Inferior parietal cortex (tissue), 1 donor: ENCODE data around the gene OR2K2.
"Not testable (repeated sequence)": the region's sequence is repeated elsewhere in the genome, so short reads cannot be mapped to it uniquely, and the experiment has no call there.

Experiments used
- DNase-seq: peaks from one replicate; pipeline ENCODE4 v3.0.0-alpha.2; 2016; ENCODE audit errors: extremely low spot score

OR2K2 gene, protein sequence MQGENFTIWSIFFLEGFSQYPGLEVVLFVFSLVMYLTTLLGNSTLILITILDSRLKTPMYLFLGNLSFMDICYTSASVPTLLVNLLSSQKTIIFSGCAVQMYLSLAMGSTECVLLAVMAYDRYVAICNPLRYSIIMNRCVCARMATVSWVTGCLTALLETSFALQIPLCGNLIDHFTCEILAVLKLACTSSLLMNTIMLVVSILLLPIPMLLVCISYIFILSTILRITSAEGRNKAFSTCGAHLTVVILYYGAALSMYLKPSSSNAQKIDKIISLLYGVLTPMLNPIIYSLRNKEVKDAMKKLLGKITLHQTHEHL

GRCh38 chr9:111330124-111330523, at the start of gene OR2K2:
TSS of gene OR2K2 (minus strand) at chr9:111330224. CDS start at chr9:111328433, 1,791 bp downstream.
- DNase-seq: no peak

GRCh38 chr9:111375817-111376564, 46.0 kb upstream of the OR2K2 start:
- no peak for DNase-seq

DNA sequence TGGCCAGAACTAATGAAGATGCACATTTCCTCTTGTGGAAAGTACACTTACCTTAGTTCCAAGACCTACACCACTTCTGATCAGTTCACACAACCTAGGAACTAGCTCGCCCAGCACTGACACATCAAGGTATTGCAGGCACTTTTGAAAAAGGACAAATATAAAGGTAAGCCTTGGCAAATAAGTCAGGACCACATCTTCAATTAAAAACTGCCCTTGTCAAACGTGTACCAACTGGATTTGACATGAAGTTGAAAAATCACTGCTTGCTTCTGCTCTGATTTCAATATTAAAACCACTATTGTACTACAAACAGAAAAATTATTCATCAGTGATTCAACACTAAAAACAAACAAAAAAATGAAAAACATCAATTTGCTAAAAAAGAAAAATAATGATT, 45.0 kb upstream of the OR2K2 start:
- DNase-seq: no peak

DNA sequence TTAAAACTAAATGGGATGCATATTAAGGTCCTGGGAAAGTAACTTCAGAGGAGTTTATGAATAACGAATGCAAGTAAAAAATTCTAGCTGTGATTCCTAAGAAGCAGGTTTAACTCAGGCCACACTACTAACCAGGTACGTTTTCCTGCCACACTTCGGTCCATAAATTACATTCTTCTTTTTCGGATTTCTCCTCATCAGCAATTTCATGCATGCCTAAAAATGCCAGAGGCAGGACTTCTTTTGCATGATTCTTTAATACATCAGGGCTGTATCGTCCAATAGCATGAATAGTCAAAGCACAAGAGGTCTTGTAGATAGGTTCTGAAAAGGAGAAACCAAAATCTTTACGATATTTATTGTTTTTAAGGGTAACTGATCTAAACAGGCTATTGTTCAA, 42.3 kb upstream of the OR2K2 start:
- DNase-seq: no peak

DNA sequence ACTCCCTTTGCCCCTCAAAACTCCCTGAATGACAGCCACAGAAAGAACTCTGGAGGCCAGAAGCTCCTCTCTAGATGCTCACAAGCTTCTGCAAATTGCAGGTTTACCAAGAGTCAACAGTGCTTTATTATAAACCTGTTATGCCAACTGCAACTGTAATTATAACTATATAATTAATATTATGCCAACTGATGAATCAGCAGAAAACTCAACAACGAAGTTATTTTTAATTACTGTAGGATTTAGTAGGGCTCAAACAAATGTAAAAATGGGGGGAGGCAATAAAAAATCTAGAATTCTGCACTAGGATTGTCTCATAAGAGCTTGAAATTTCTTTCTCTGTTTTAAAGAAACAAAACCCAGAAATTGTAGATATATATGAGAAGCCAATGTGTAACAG, 37.0 kb upstream of the OR2K2 start:
- DNase-seq: no peak

- no peak for DNase-seq
These were observed 32.5 kb upstream of the OR2K2 start for GRCh38 chr9:111362526-111362925.

DNA sequence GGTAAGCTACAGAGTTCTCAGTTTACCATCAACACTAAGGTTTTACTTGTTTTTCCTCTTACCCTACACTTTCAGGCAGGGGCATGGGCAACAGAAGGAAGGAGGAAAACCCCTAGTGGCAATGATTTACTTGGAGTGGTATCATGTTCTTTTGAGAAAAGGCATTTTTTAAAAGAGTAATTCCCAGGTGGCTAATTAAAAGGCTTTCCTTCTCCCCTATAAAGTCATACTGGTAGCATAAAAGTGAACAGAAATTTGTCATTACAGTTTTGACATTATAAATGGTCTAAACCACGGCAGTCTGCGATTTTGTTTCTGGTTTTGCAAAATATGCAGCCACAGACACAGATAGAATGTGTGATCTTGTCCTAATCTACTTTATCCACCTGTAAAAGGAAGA, 30.9 kb upstream of the OR2K2 start:
- DNase-seq: no peak

DNA sequence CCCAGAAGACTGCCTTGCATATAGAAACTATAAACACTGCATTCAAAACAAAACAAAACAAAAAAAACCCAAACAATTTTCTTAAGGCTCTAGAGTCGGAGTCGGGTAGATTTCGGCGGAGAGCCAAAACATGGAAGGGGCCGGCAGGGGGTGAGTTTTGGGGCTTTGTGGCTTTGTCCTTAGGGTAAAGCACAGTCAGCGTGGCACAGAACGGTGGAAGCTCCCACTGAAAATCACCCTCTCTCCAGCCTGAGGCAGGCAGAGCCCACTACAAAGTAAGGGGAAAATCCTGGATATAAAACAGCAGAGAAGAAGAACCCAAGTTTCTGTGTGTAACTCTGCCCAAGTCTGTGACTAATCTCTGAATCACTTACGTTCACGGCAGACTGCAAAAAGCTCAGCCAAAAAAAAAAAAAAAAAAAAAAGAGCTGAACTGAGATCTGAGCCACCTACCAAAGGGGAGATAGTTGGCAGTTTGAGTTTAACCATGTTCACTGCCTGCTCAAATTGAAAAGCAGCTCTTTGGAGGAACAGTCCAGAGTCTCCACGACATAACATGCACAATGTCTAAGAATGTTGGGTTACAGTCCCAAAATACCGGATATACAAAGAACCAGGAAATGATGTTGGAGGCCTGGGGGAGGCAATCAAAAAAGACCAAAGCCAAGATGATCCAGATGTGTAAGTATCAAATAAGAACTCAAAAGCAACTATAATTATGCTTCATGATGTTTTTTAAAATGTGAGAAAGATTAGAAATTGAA, 26.6 kb upstream of the OR2K2 start:
- DNase-seq: peak; percentile 22

DNA sequence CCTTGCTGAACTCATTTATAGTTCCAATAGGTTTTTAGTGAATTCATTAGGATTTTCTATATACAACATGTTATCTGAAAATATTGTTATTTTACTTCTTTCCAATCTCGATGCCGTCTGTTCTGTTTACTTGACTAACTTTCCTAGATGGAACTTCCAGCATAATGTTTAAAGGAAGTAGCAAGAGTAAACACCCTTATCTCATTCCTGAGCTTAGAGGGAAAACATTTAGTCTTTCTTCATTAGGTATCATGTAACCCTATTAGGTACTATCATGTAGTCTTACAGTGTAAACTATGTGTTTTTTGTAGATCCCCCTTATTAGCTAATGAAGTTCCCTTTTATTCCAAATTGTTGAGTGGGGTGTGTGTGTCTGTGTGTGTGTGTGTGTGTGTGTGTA, 22.5 kb upstream of the OR2K2 start:
- no peak for DNase-seq

- DNase-seq: no peak
These were observed 20.5 kb upstream of the OR2K2 start for GRCh38 chr9:111350556-111350955.

GRCh38 chr9:111349766-111350165, 19.7 kb upstream of the OR2K2 start:
- DNase-seq: no peak

GRCh38 chr9:111348821-111349271, 18.8 kb upstream of the OR2K2 start:
- no peak for DNase-seq

DNA sequence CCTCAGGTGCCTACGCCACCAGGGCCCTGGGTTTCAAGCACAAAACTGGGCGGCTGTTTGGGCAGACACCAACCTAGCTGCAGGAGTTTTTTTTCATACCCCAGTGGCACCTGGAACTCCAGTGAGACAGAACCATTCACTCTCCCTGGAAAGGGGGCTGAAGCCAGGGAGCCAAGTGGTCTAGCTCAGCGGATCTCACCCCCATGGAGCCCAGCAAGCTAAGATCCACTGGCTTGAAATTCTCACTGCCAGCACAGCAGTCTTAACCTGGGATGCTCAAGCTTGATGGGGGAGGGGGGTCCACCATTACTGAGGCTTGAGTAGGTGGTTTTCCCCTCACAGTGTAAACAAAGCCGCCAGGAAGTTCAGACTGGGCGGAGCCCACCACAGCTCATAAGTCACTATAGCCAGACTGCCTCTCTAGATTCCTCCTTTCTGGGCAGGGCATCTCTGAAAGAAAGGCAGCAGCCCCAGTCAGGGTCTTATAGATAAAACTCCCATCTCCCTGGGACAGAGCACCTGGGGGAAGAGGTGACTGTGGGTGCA, 4.4 kb upstream of the OR2K2 start:
- not testable (repeated sequence) for DNase-seq

DNA sequence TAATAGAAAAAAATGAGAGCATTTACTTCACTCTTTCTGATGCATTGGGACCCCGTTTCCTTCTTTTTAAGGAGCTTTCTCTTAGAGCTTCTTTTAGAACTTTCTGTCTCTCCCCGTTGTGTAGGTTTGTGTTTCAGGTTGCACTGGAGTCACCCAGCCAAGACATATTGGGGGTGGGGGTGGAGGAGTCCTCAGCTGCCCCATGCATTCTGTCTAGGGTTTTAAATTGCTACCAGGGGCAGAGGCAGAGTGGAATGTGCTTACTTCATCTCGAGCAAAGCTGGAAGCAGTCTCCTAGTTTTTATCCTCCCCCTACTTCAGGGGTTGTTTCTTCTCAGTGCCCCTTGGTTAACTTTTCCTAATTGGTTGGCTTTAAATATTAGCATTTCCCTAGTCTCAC, 9.4 kb downstream of the OR2K2 start:
- DNase-seq: no peak

DNA sequence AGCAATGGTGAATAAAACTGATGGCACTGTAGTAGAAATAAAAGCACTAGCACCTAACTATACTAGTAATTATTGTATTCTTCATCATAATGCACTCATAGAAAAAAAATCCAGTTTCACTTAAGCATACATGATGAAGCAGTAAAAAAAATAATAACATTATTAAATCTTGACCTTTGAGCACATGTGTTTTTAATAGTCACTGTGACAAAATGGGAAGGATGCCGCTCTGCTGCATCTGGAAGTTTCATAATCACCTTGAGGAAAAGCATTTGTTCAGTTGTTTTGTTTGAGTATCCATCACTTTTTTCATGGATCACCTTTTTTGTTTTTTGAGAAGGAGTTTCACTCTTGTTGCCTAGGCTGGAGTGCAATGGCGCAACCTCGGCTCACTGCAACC, 13.2 kb downstream of the OR2K2 start:
- no peak for DNase-seq

DNA sequence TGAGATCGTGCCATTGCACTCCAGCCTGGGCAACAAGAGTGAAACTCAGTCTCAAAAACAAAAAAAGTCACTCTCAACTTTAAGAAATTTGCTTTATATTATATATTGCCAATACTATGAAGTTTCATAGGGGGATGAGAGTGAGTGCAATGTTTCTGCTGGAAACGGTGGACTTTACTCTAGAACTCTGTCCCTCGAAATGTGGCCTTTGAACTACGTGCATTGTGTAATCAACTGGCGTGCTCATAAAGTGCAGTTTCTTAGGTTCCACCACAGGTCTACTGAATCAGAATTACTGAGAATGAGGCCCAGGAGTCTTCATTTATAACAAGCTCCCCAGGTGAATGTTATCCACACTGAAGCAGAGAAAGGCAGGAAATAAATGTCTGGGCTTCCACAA, 24.1 kb downstream of the OR2K2 start:
- no peak for DNase-seq

- not testable (repeated sequence) for DNase-seq
These were observed 26.0 kb downstream of the OR2K2 start for GRCh38 chr9:111304000-111304399.

- DNase-seq: no peak
These were observed 28.8 kb downstream of the OR2K2 start for GRCh38 chr9:111301195-111301594.

DNA sequence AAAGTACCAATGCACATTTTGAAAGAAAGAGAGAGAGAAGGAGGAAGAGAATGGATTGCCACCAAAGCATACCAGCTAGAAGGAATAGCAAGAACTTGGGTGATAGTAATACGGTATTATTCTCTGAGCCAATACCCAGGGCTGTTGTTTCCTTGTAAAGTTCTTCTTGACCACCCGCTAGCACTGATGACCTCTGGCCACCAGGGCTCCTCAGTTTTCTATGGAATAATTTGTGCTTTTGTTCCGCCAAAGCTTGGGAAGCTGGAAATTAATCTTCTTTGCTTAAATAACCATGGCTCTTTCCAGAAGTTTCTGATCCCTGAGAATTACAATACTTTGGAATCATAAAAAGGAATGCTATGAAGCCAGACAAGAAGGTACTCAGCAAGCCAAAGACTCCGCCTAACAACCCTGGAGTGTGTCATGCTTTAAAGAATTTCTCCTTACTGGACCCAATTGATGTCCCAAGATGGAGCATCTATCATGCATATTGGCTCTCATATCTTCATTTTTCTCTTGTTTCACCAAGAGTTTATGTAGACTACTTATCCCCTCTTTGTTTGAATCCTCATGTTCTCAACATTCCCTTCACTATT, 29.8 kb downstream of the OR2K2 start:
- no peak for DNase-seq

DNA sequence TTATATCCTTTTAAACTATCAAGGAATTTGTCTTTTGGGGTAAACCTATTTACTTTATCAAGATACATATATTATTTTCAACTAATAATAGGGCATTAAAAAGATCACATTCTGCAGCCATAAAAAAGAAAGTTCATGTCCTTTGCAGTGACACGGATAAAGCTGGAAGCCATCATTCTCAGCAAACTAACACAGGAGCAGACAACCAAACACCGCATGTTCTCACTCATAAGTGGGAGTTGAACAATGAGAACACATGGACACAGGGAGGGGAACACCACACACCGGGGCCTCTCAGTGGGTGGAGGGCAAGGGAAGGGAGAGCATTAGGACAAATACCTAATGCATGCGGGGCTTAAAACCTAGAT, 30.4 kb downstream of the OR2K2 start:
- not testable (repeated sequence) for DNase-seq

DNA sequence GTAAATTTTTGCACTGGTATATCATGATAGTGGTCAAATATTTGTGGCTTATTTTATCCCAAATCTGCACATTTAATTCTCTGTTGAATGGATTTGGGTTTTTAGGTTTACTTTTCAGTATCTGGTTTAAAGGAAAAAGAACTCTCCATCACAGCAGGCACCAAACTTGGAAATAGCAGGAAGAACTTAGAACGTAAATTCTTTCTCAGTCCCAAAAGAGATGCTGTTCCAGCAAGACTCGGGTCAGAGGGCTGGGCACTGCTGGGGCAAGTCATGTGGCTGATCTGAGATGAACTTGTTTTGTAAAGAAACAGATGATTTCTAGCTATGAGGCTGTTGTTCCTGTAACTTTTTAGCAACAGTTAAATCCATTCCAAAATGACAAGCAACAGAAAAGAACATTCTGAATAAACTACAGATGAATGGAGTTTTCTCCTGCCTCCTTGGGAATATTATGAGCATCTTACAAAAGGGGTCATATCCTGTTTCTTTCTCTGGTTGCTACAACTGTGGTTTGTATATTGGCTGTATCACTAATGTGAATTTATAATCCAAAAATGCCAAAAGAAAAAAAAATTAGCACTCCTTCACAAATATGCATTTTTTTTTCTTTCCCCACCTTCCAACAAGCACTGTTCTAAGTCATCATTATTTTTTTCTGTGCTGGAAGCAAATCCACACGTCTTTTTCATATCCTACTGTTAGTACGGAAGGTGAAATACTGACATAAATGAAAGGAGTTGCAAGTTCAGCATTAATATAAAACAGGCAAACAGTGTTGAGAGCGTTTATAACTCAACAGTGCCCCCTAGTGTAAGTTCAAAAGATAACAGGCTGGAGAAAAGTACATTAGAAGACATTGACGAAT, 31.1 kb downstream of the OR2K2 start:
- DNase-seq: peak; percentile 87
